AG04450 (cell line): Measurements from ENCODE around the gene BCORL1. TPM values are rescaled to one million over a fixed set of nuclear protein-coding genes. Genes with fewer than 3 reads are reported as not detected.

Experiments
- CTCF ChIA-PET: fragments of 300-600, 350-600 bp; formaldehyde crosslinking; extraction: SDS; loops from one replicate; lab custom pipeline; 2022; ENCODE audit warnings: antibody characterized with exemption, inconsistent platforms; lab: Charles Lee
- POLR2A ChIA-PET: fragments of 350-600 bp; formaldehyde crosslinking; extraction: SDS; loops from one replicate; lab custom pipeline; 2021; ENCODE audit warnings: antibody characterized with exemption, inconsistent platforms; lab: Yijun Ruan, JAX
- DNase-seq: peaks from one replicate; pipeline ENCODE4 v3.0.0-alpha.2; 2011; ENCODE audit warnings: low read depth, low spot score
- H3K27ac ChIP-seq: one replicate; pipeline ENCODE4 v1.5.1; 2012; ENCODE audit warnings: low read depth, low read length, control low read depth
- H3K27me3 ChIP-seq: one replicate; pipeline ENCODE4 v1.6.0; 2012; ENCODE audit warnings: low read length; ENCODE audit not compliant: control insufficient read depth, insufficient read depth
- H3K4me3 ChIP-seq: 2 replicates; pipeline ENCODE4 v1.5.1; 2011; ENCODE audit warnings: mild to moderate bottlenecking, low read depth, low read length, control low read depth
- H3K9me3 ChIP-seq: 2 replicates; pipeline ENCODE4 v1.5.1; 2012; ENCODE audit warnings: low read length; ENCODE audit not compliant: control insufficient read depth, insufficient read depth
- polyA minus RNA-seq: library from RNA; depleted of rRNA, polyadenylated mRNA; stranded (reverse); fragments of >200 nt; gene quantifications from 2 replicates; pipeline ENCODE4 v1.2.3, GENCODE V29; 2011; rRNA and poly(A)+ RNA removed
- polyA plus RNA-seq: library from polyadenylated mRNA; depleted of rRNA; stranded (reverse); fragments of >200 nt; gene quantifications from 2 replicates; pipeline ENCODE4 v1.2.3, GENCODE V29; 2011; rRNA removed
- TF ChIP-seq, protein P1 (sequence below): IDR thresholded peaks from 2 replicates; pipeline ENCODE4 v1.5.1; 2011; ENCODE audit warnings: low read depth, low read length, control low read depth, inconsistent platforms

BCORL1 gene
- polyA plus RNA-seq, result 1.0 and 1.7 TPM in 2 replicates
- 2.4 and 2.9 TPM in 2 replicates for polyA minus RNA-seq

DNA sequence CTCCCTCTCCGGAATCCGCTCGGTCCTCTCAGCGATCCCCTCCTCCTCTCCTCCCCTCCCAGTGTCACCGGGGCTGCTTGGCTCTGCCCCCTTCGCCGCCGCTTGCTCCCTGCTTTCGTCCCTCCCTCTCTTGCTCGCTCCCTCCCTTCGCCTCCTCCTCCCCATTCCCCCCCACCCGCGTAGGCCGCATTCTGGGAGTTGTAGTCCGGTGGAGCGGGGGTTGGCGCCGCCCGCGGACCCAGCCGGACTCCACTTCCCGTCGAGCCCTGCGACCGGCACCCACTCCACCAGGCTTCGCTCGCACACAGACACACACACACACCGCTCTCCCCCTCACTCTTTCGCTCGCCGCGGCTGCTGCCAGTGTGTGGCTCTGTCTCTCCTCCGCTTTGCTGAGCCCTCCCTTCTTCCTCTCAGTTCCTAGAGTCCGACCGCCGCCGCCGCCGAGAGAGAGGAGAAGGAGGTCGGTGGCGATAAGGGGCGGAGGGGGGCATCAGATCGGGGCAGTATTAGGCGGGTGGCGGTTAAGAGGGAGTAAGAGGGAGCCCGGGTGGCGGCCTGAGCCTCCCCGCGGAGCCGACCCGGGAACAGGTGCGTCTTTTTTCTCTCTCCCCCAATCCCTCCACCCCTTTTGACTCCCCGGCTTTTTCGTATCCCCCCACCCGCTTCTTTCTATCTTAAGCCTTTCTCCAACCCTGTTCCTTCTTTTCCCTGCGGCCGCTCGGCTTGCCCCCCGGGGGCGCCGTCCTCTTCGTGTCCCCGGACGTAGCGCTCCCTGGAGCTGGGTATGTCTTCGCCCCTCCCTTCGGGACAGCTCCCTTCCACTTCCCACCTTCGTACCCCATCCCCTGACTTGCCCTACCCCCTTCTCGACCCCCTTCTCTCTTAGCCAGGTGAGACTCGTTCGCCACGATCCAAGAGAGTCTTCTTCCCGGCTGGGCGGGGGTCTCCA lies at the start of gene BCORL1:
Gene BCORL1, plus strand, starts transcription at position 336 of the 952 bp plus-strand sequence. CDS start 22,597 bp downstream, outside the sequence.
- peak; percentile 79 for DNase-seq
- Histone ChIP-seq H3K9me3 (no peaks in the 10 kb centered on the region; the same call in 1 of the 2 replicates), H3K27ac (no peak within 1 kb of the TSS), H3K27me3 (no peaks in the 10 kb centered on the region), H3K4me3 (peak within 1 kb of the TSS; percentile 59)
- CTCF ChIA-PET, result interaction anchor here (0.7 kb wide), 1 partner anchor 296 kb away, joined by 5 read pairs; no protein-coding TSS in a partner anchor
- TF ChIP-seq, protein P1, sequence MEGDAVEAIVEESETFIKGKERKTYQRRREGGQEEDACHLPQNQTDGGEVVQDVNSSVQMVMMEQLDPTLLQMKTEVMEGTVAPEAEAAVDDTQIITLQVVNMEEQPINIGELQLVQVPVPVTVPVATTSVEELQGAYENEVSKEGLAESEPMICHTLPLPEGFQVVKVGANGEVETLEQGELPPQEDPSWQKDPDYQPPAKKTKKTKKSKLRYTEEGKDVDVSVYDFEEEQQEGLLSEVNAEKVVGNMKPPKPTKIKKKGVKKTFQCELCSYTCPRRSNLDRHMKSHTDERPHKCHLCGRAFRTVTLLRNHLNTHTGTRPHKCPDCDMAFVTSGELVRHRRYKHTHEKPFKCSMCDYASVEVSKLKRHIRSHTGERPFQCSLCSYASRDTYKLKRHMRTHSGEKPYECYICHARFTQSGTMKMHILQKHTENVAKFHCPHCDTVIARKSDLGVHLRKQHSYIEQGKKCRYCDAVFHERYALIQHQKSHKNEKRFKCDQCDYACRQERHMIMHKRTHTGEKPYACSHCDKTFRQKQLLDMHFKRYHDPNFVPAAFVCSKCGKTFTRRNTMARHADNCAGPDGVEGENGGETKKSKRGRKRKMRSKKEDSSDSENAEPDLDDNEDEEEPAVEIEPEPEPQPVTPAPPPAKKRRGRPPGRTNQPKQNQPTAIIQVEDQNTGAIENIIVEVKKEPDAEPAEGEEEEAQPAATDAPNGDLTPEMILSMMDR, result no peak
- POLR2A ChIA-PET, result interaction anchor here (0.6 to 0.7 kb wide), 7 partner anchors 17 to 57 kb away, joined by 3 to 14 read pairs (median 7); no protein-coding TSS in a partner anchor

- no peak for DNase-seq
- CTCF ChIA-PET, result no interaction called here
- no peak overlapping the region for H3K27ac ChIP-seq
Observed at GRCh38 chrX:129932821-129933321, 49.6 kb upstream of the BCORL1 start.

GRCh38 chrX:129933700-129934099 lies 48.7 kb upstream of the BCORL1 start:
- ChIA-PET POLR2A (interaction anchor here (0.6 kb wide), 1 partner anchor 78 kb away, joined by 9 read pairs; no protein-coding TSS in a partner anchor), CTCF (interaction anchor here (0.6 to 0.7 kb wide), 2 partner anchors 206 to 320 kb away, joined by 3 read pairs; no protein-coding TSS in a partner anchor)
- Histone ChIP-seq H3K9me3 (no peaks in the 10 kb centered on the region), H3K4me3 (no peak overlapping the region), H3K27ac (no peak overlapping the region), H3K27me3 (peaks cover 18% of the 10 kb centered on the region)
- DNase-seq, result no peak
- TF ChIP-seq, protein P1, result no peak

More at GRCh38 chrX:129932821-129933321, 49.6 kb upstream of the BCORL1 start:
- TF ChIP-seq, protein P1, result no peak
- Histone ChIP-seq H3K4me3 (peak overlapping the region; percentile 32), H3K9me3 (no peaks in the 10 kb centered on the region), H3K27me3 (peaks cover 18% of the 10 kb centered on the region)
- POLR2A ChIA-PET, result no interaction called here

DNA sequence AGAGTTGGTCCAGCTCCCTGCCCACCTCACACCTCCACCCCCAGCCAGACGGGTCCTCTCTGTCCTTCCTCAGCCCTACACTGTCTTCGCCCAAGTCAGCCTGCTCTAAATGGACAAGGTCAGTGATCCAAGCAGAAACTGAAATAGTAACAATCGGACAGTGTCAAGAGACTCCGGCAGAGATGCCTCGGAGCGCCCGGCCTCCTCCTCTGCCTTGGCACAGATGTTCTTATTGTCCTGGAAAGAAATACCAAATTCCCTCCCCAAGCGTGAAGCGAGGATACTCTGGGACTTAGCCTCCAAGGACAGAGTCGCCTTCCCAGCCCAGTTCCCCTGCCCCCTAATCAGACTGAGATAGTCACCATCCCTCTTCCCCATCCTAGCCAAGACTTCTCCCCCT lies 48.0 kb upstream of the BCORL1 start:
- TF ChIP-seq, protein P1, result no peak
- Histone ChIP-seq H3K27me3 (peaks cover 21% of the 10 kb centered on the region), H3K27ac (no peak overlapping the region), H3K4me3 (no peak overlapping the region), H3K9me3 (no peaks in the 10 kb centered on the region)
- ChIA-PET POLR2A (interaction anchor here (0.6 kb wide), 1 partner anchor 77 kb away, joined by 9 read pairs; no protein-coding TSS in a partner anchor), CTCF (interaction anchor here (0.6 kb wide), 1 partner anchor 207 kb away, joined by 3 read pairs; no protein-coding TSS in a partner anchor)
- DNase-seq, result no peak
